Measurements from ENCODE around the gene GRK5. TPM values are rescaled to one million over a fixed set of nuclear protein-coding genes. Genes with fewer than 3 reads are reported as not detected.

GRK5 gene
- total RNA-seq, 1 experiment from 2014 or later: 0.82 TPM

DNA sequence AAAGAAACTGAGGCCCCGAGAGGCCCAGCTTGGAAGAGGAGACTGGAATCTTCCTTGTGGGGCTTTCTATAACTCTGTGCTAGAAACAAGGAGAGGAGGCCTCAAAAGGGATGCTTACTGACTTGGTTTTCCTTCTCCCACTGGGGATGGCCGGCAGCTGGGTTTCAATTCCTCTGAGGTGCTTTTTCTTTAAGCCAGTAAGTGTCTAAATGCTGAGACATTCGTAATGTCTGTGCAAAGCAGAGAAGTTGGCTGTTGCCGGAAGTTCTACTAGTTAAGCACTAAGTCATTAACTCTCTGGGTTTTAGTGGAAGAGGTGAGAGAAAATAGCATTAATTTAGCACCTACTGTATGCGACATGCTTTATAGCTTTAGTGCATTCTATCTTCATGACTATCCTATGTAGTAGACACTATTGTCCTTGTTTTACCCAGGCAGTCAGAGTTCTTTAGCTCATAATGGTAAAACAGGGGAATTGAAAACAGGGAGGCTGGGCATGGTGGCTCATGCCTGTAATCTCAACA, 199.9 kb downstream of the GRK5 start:
- Mint-ChIP-seq H3K27me3 (ENCODE audit: insufficient read depth, unreplicated experiment) (no peaks in the 10 kb centered on the region), H3K4me3 (ENCODE audit: unreplicated experiment) (no peak overlapping the region), H3K9me3 (ENCODE audit: unreplicated experiment) (no peaks in the 10 kb centered on the region), H3K36me3 (ENCODE audit: insufficient read depth, unreplicated experiment) (no peaks in the 10 kb centered on the region), H3K27ac (ENCODE audit: low read depth, unreplicated experiment) (no peak overlapping the region), H3K4me1 (ENCODE audit: insufficient read depth, unreplicated experiment) (no peaks in the 10 kb centered on the region)
- POLR2A ChIA-PET: no interaction called here
- DNase-seq (ENCODE audit: unreplicated experiment): no peak
- no TSS peak for BruUV-seq (replicated peaks)
- no peak for TF ChIP-seq CTCF (IDR thresholded peaks at IDR 0.05; ENCODE audit: unreplicated experiment)
- intact Hi-C loops (cut with micrococcal nuclease): no loop called here
- CTCF ChIA-PET: interaction anchor here (0.7 to 1.6 kb wide), 5 partner anchors 10 to 208 kb away, joined by 4 to 5 read pairs (median 4); no protein-coding TSS in a partner anchor

DNA sequence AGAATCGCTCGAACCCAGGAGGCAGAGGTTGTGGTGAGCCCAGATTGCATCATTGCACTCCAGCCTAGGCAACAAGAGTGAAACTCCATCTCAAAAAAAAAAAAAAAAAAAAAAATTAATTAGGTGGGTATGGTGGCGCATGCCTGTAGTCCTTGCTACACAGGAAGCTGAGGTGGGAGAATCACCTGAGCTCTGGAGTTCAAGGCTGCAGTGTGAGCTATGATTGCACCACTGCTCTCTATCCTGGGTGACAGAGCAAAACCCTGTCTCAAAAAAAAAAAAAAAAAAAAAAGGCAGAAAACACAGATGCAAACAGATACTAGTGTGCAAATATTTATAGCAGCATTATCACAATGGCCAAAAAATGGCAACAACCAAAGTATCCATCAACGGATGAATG, 200.7 kb downstream of the GRK5 start:
- BruUV-seq (replicated peaks): no TSS peak
- TF ChIP-seq CTCF (IDR thresholded peaks at IDR 0.05; ENCODE audit: unreplicated experiment): no peak
- no peak for DNase-seq (ENCODE audit: unreplicated experiment)
- Mint-ChIP-seq H3K36me3 (ENCODE audit: insufficient read depth, unreplicated experiment) (no peaks in the 10 kb centered on the region), H3K27ac (ENCODE audit: low read depth, unreplicated experiment) (no peak overlapping the region), H3K4me1 (ENCODE audit: insufficient read depth, unreplicated experiment) (no peaks in the 10 kb centered on the region), H3K4me3 (ENCODE audit: unreplicated experiment) (no peak overlapping the region), H3K9me3 (ENCODE audit: unreplicated experiment) (no peaks in the 10 kb centered on the region), H3K27me3 (ENCODE audit: insufficient read depth, unreplicated experiment) (no peaks in the 10 kb centered on the region)
- intact Hi-C loops (cut with micrococcal nuclease): no loop called here
- CTCF ChIA-PET: interaction anchor here (1.0 to 1.6 kb wide), 3 partner anchors 9 to 207 kb away, joined by 4 to 5 read pairs (median 4); no protein-coding TSS in a partner anchor
- POLR2A ChIA-PET: no interaction called here

DNA sequence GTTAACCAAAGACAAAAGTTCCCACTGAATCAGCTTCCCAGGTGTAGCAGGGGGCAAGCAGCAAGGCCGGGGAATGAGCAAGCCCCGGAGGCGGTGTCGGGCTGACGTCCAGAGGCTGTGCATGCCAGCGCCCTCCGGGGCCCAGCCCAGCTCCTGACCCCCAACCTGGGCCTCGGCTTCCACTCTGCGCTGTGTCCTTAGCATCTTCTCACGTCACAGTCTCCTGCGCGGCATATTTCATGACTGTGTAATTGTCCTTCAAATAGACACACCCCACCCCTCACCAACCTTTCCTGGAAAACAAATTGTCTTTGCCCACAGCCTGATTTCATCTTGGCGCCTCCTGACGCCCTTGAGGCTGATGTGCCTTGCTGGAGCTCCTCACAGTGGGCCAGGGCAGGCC, 201.6 kb downstream of the GRK5 start:
- no peak for DNase-seq (ENCODE audit: unreplicated experiment)
- H3K27me3 Mint-ChIP-seq (ENCODE audit: insufficient read depth, unreplicated experiment): no peaks in the 10 kb centered on the region
- POLR2A ChIA-PET: interaction anchor here (0.6 kb wide), 1 partner anchor 283 kb away, joined by 3 read pairs; no protein-coding TSS in a partner anchor
- H3K4me1 Mint-ChIP-seq (ENCODE audit: insufficient read depth, unreplicated experiment): no peaks in the 10 kb centered on the region
- H3K27ac Mint-ChIP-seq (ENCODE audit: low read depth, unreplicated experiment): no peak overlapping the region
- TF ChIP-seq CTCF (IDR thresholded peaks at IDR 0.05; ENCODE audit: unreplicated experiment): no peak
- H3K36me3 Mint-ChIP-seq (ENCODE audit: insufficient read depth, unreplicated experiment): no peaks in the 10 kb centered on the region
- BruUV-seq (replicated peaks): no TSS peak
- H3K9me3 Mint-ChIP-seq (ENCODE audit: unreplicated experiment): no peaks in the 10 kb centered on the region
- CTCF ChIA-PET: no interaction called here
- intact Hi-C loops (cut with micrococcal nuclease): no loop called here
- H3K4me3 Mint-ChIP-seq (ENCODE audit: unreplicated experiment): no peak overlapping the region

GRCh38 chr10:119409385-119409784, 202.0 kb downstream of the GRK5 start:
- ChIA-PET CTCF (no interaction called here), POLR2A (interaction anchor here (0.6 kb wide), 1 partner anchor 283 kb away, joined by 3 read pairs; no protein-coding TSS in a partner anchor)
- TF ChIP-seq CTCF (IDR thresholded peaks at IDR 0.05; ENCODE audit: unreplicated experiment): no peak
- intact Hi-C loops (cut with micrococcal nuclease): no loop called here
- Mint-ChIP-seq H3K27ac (ENCODE audit: low read depth, unreplicated experiment) (no peak overlapping the region), H3K4me3 (ENCODE audit: unreplicated experiment) (no peak overlapping the region), H3K27me3 (ENCODE audit: insufficient read depth, unreplicated experiment) (no peaks in the 10 kb centered on the region), H3K36me3 (ENCODE audit: insufficient read depth, unreplicated experiment) (no peaks in the 10 kb centered on the region), H3K9me3 (ENCODE audit: unreplicated experiment) (no peaks in the 10 kb centered on the region), H3K4me1 (ENCODE audit: insufficient read depth, unreplicated experiment) (no peaks in the 10 kb centered on the region)
- no peak for DNase-seq (ENCODE audit: unreplicated experiment)
- BruUV-seq (replicated peaks): no TSS peak
